Measurements from ENCODE around the gene WAPL. TPM values are rescaled to one million over a fixed set of nuclear protein-coding genes. Genes with fewer than 3 reads are reported as not detected.
A peak's percentile ranks its signal among the peaks of the same experiment; 100 is the strongest.

Gene WAPL
- total RNA-seq, 6 experiments from 2014 or later = 30.7 to 37.1 (median 33.6) TPM

GRCh38 chr10:86443069-86443468 lies 78.5 kb downstream of the WAPL start:
- Mint-ChIP-seq H3K9me3 (no peaks in the 10 kb centered on the region), H3K4me3 (no peak overlapping the region), H3K27ac (no peak overlapping the region; the same call in 1 of the 2 replicates), H3K4me1 (ENCODE audit: low read depth) (peaks cover 57% of the 10 kb centered on the region), H3K27me3 (ENCODE audit: insufficient read depth) (no peaks in the 10 kb centered on the region; the same call in none of the 2 replicates), H3K36me3 (ENCODE audit: low read depth) (peaks cover 47% of the 10 kb centered on the region)
- no peak for TF ChIP-seq CTCF (IDR thresholded peaks at IDR 0.05)
- DNase-seq = no peak

- Mint-ChIP-seq H3K27me3 (ENCODE audit: insufficient read depth) (no peaks in the 10 kb centered on the region; the same call in none of the 2 replicates), H3K27ac (peak overlapping the region; percentile 64), H3K9me3 (no peaks in the 10 kb centered on the region), H3K4me1 (ENCODE audit: low read depth) (peaks cover 43% of the 10 kb centered on the region), H3K4me3 (no peak overlapping the region), H3K36me3 (ENCODE audit: low read depth) (peaks cover 51% of the 10 kb centered on the region)
- DNase-seq = peak; percentile 57
- no peak for TF ChIP-seq CTCF (IDR thresholded peaks at IDR 0.05)
Measured at GRCh38 chr10:86440874-86441843, 80.4 kb downstream of the WAPL start.

- no peak overlapping the region for H3K4me3 Mint-ChIP-seq
- DNase-seq = peak; percentile 50
- no peak for TF ChIP-seq CTCF (IDR thresholded peaks at IDR 0.05)
- no peaks in the 10 kb centered on the region for H3K9me3 Mint-ChIP-seq
- peaks cover 48% of the 10 kb centered on the region for H3K36me3 Mint-ChIP-seq (ENCODE audit: low read depth)
- H3K4me1 Mint-ChIP-seq (ENCODE audit: low read depth) = peaks cover 41% of the 10 kb centered on the region
- no peaks in the 10 kb centered on the region; the same call in none of the 2 replicates for H3K27me3 Mint-ChIP-seq (ENCODE audit: insufficient read depth)
- H3K27ac Mint-ChIP-seq = peak overlapping the region; percentile 43; the same call in 1 of the 2 replicates
Measured at GRCh38 chr10:86439544-86439943, 82.0 kb downstream of the WAPL start.

GRCh38 chr10:86438091-86438749 lies 83.4 kb downstream of the WAPL start:
- H3K27me3 Mint-ChIP-seq (ENCODE audit: insufficient read depth) = no peaks in the 10 kb centered on the region; the same call in none of the 2 replicates
- H3K4me1 Mint-ChIP-seq (ENCODE audit: low read depth) = peaks cover 27% of the 10 kb centered on the region
- H3K36me3 Mint-ChIP-seq (ENCODE audit: low read depth) = peaks cover 42% of the 10 kb centered on the region

More at GRCh38 chr10:86438091-86438749, 83.4 kb downstream of the WAPL start:
- DNase-seq = no peak
- H3K4me3 Mint-ChIP-seq = no peak overlapping the region
- no peak for TF ChIP-seq CTCF (IDR thresholded peaks at IDR 0.05)
- peak overlapping the region; percentile 29; the same call in 1 of the 2 replicates for H3K27ac Mint-ChIP-seq
- H3K9me3 Mint-ChIP-seq = no peaks in the 10 kb centered on the region

Data from HFFc6 (cell line).